Measurements from ENCODE around the gene TNNC2.
"Not testable (repeated sequence)": the region's sequence is repeated elsewhere in the genome, so short reads cannot be mapped to it uniquely, and the experiment has no call there.

TNNC2 gene

GRCh38 chr20:45818239-45818638 is 8.9 kb downstream of the TNNC2 start:
- peak; percentile 39 for DNase-seq

- no peak for DNase-seq
These were observed 9.5 kb downstream of the TNNC2 start for GRCh38 chr20:45817376-45818194.

GRCh38 chr20:45816951-45817350 is 10.2 kb downstream of the TNNC2 start:
- DNase-seq = no peak

GRCh38 chr20:45814314-45814713 is 12.8 kb downstream of the TNNC2 start:
- DNase-seq = no peak

- peak; percentile 46 for DNase-seq
These were observed 13.6 kb downstream of the TNNC2 start for GRCh38 chr20:45813489-45813888.

- no peak for DNase-seq
These were observed 14.1 kb downstream of the TNNC2 start for GRCh38 chr20:45813006-45813340.

- DNase-seq = peak; percentile 99
These were observed 14.7 kb downstream of the TNNC2 start, which contains the start of gene UBE2C for GRCh38 chr20:45812157-45813005. Gene UBE2C (plus strand): TSS chr20:45812644. CDS start chr20:45812696, 52 bp downstream.

- peak; percentile 76 for DNase-seq
These were observed 16.7 kb downstream of the TNNC2 start for GRCh38 chr20:45810191-45810970.

- no peak for DNase-seq
These were observed 25.3 kb downstream of the TNNC2 start for GRCh38 chr20:45801851-45802250.

GRCh38 chr20:45798935-45799642 is 28.0 kb downstream of the TNNC2 start:
- DNase-seq = peak; percentile 79

- DNase-seq = not testable (repeated sequence)
These were observed 29.2 kb downstream of the TNNC2 start for GRCh38 chr20:45797955-45798354.

GRCh38 chr20:45797510-45797909 is 29.6 kb downstream of the TNNC2 start:
- not testable (repeated sequence) for DNase-seq

GRCh38 chr20:45796337-45797065 is 30.6 kb downstream of the TNNC2 start:
- no peak for DNase-seq

- DNase-seq = no peak
These were observed 34.6 kb downstream of the TNNC2 start for GRCh38 chr20:45792317-45793118.

GRCh38 chr20:45788351-45788750 is 38.8 kb downstream of the TNNC2 start:
- DNase-seq = no peak

GRCh38 chr20:45783656-45784294 is 43.3 kb downstream of the TNNC2 start:
- peak; percentile 38 for DNase-seq

GRCh38 chr20:45782890-45783289 is 44.2 kb downstream of the TNNC2 start:
- no peak for DNase-seq

- DNase-seq = no peak
These were observed 45.7 kb downstream of the TNNC2 start for GRCh38 chr20:45781391-45781931.

GRCh38 chr20:45780159-45780558 is 47.0 kb downstream of the TNNC2 start:
- DNase-seq = no peak

Measured in hematopoietic multipotent progenitor cell treated with erythropoietin and hydrocortisone succinate and interleukin-3 and kit ligand, for 8 days (in vitro differentiated cells).